Mammary epithelial cell (primary cell): ENCODE data around the gene ADORA2A.

Experiments
- CTCF ChIP-seq, 2 donors: IDR thresholded peaks in 1 of 2; conservative IDR thresholded peaks in 1 of 2; 2 replicates each; pipeline ENCODE4 v1.5.1; 2011 to 2012; ENCODE audit warnings: inconsistent platforms in 2 of 2, low read length in 2 of 2, mild to moderate bottlenecking in 2 of 2, control low read depth in 1 of 2, low read depth in 1 of 2; ENCODE audit not compliant: insufficient read depth in 1 of 2; ENCODE audit errors: extremely low read depth in 1 of 2
- EZH2 ChIP-seq: IDR thresholded peaks from 2 replicates; pipeline ENCODE4 v1.6.1; 2012; ENCODE audit warnings: low read length, inconsistent platforms, borderline replicate concordance

- TF ChIP-seq CTCF (conservative IDR thresholded peaks at IDR 0.05 in 1 of 2, IDR thresholded peaks at IDR 0.05 in 1 of 2; ENCODE audit: extremely low read depth in 1 of 2, insufficient read depth in 1 of 2, low read depth in 1 of 2, low read length in 2 of 2), result no peak
- TF ChIP-seq EZH2, result no peak
Measured at GRCh38 chr22:24414523-24414922, 12.9 kb upstream of the ADORA2A start.
